ENCODE data around the gene SLF1.
"Not testable (repeated sequence)": the region's sequence is repeated elsewhere in the genome, so short reads cannot be mapped to it uniquely, and the experiment has no call there.

Gene SLF1

DNA sequence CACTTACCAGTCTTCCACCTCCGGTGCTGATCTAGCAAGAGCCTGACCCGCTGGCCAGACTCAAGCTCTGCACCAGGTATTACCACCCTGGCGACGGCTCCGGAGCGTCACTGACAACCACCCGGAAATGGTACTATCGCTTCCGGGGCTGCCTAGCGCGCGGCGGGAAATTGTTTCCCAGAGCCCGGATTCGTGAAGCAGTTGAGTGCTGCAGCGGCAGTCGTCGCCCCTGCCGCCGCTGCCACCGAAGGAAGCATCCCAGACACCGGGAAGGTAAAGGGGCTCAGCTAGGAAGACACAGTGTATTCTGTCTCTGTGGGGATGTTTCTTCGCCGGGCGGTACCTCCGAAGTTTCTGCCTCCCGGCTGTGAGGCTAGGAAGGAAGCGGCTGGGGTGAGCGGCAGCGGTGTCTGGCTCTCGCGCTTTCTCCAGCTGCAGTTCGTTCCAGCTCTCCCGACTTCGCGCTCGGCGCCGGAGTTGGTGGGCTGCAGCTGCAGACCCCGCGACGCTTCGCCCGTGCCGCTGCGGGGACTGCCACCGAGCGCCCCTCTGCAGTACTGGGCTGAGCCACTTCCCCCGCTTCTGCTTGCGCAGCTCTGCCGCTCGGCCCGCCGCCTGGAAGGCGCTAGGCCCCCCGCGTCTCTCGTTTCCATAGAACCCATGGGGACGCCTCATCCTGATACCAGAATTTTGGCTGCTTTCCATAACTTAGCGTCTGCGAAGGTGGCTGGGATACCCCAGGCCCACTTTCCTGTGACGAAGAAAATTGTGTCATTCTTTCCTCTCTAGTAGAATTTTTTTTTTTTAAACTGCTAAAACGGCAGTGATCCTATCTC is at the start of gene SLF1, which contains the start of gene KIAA0825:
SLF1 (plus strand) TSS at position 177 of the 836 bp plus-strand sequence. CDS start 10,142 bp downstream, outside the sequence.
KIAA0825 (minus strand) TSS at position 112 of the 836 bp plus-strand sequence. CDS start 81,478 bp downstream, outside the sequence.
- peak; percentile 56 for DNase-seq

DNA sequence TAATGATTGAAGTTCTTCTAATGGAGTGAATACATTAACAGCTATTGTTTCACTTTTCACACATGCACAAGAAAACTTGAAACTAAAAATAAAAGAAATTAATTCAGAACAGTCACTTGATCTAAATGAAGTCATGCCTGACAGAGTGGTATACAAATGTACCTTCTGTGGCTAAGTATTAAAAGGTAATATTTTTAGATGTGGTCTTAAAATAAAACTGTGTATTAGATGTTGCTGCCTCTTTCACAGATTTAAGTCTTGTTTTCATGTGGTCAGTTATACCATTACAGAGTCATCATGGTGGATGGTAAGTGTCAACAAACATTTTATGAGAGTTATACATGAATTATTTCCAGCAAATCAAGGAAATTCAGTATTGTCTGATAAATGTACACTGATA is 47.1 kb upstream of the SLF1 start:
- DNase-seq = no peak

GRCh38 chr5:94573349-94573748 is 45.1 kb upstream of the SLF1 start:
- not testable (repeated sequence) for DNase-seq

DNA sequence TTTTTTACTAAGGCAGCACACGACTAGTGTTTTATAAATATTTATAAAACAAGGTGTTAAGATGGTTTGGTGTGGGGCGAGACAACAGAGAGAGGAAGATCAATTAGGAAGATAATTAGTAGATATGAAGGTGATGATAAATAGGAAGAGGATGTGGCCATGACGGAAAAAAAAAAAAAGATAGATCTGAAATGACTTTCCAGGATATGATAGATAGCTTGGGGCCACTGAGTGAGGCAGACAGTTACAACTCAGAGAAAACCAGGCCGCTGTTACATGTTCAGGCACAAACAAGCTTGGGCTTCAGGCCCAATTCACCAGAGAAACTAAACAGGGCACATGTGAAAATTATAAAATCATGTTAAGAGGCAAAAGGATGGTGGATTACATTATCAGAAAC is 43.3 kb upstream of the SLF1 start:
- no peak for DNase-seq

GRCh38 chr5:94577466-94578245 is 40.8 kb upstream of the SLF1 start:
- DNase-seq = no peak

- DNase-seq = no peak
Measured at GRCh38 chr5:94595281-94595840, 23.1 kb upstream of the SLF1 start.

DNA sequence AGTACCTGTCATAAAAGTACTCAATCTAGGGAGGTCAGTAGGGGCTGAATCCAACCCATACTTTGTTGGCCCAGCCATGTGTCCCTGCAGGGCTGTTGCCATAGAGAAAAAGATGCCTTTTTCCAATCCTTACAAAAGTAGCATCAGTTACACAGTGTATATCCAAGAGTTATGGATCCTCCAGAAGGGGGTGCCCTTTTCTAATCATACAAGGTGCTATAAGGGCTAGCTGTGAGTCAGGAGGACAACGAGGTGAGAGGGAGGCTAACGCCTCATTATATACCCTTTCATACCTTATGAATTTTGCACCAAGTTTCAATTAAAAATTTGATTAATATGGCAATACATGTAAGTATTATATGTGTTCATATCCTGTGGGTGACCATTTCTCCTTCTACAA is 4.9 kb upstream of the SLF1 start:
- no peak for DNase-seq

DNA sequence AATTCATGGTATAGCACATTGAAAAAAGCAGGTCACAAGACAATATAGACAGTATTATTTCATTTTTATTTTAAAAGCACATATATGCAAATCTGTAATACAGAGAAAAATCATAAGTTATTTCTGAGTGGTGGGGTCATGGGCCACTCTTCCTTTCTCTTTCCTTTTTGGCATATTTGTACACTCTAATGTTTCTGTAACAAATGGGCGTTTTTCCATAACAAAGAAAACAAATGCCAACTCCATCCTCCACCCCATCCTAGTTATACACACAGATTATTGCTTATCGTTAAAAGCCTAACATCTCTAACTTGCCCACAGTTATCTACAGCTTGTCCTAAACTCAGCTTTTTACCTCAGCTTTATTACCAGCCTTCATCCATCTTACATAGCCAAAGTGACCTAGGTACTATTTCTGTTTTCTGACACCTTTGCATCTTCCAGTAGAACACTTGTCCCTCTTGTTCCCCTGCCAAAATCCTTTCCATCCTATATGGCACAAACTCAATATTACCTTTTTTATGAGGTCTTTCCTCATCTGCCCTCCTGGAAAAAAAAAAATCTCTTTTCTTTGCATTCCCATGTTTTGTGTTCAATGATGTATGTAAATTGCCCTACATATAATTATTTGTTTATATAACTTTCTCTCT is 4.2 kb upstream of the SLF1 start:
- DNase-seq = no peak

- no peak for DNase-seq
Measured at GRCh38 chr5:94615862-94616261, 2.6 kb upstream of the SLF1 start.

GRCh38 chr5:94618029-94618492 is 408 bp upstream of the SLF1 start:
- no peak for DNase-seq

DNA sequence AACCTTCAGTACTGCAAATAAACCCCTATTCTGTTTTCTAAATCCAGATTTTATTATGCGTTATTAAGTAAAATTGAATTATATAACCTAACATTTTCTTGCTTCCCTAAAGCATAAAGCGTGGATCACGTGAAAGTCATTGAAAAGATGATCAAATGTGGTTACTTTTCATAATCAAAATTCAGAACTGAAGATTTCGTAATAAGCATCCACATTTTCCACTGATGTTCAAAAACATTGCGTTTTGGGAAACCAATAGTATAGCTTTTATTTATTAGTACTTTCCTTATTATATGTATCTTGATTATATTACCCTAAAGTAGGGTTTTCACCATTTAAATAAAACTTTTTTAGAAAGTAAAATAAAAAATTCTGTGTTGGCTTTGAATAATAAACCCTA is 1.8 kb downstream of the SLF1 start:
- DNase-seq = no peak

GRCh38 chr5:94621763-94622162 is 3.3 kb downstream of the SLF1 start:
- DNase-seq = no peak

- DNase-seq = no peak
Measured at GRCh38 chr5:94623011-94623410, 4.5 kb downstream of the SLF1 start.

DNA sequence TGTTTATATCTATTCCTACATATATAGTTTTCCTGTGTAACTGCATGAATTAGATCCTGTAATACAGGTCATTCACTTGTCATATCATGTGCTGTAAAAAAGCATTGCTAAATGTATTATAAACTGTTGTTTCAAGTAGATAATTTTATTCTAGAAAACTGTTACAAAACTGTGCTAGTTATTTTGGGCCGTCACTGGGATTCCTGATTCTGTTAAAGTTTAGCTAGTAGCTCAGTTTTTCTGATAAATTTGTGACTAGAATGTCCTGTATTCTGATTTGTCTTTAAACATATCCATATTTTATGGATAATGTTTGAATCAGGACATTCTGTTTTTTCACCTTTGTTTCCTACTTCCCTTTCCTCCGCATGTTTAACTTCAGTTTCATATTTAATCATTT is 5.4 kb downstream of the SLF1 start:
- DNase-seq = no peak

DNA sequence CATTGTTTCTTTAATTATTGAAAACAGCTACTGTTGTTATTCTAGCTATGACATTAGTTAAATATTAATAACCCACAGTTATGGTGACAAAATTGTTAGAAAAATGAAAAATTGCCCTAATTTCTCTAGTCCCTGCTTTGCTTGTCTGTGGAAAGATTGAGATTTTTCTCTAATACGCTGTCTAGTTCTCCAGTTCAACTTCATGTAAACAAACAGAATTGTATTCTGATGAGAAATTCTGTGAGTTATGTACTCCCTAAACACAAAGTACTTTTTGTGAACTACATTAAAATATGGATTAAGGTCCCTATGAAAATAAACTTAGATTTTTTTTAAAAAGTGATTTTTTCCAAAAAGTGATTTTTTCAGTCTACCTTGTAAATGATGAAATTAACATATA is 8.7 kb downstream of the SLF1 start:
- no peak for DNase-seq

DNA sequence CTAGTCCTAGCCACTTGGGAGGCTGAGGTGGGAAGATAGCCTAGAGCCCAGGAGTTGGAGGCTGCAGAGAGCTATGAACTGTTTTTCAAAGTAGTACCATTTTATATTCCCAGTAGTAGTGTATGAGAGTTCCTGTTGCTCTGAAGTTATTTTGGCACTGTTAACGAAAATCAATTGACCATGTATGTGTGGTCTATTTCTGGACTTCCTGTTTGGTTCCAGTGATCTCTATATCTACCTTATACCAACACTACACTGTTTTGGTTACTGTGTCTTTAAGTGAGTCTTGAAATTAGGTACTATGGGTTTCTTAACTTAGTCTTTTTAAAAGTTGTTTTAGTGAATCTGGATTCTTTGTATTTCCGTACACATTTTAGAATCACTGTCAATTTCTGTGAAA is 13.6 kb downstream of the SLF1 start:
- DNase-seq = no peak

- DNase-seq = no peak
Measured at GRCh38 chr5:94640176-94640575, 21.7 kb downstream of the SLF1 start.

- DNase-seq = no peak
Measured at GRCh38 chr5:94645053-94645452, 26.6 kb downstream of the SLF1 start.

- DNase-seq = no peak
Measured at GRCh38 chr5:94646758-94647157, 28.3 kb downstream of the SLF1 start.

GRCh38 chr5:94649874-94650273 is 31.4 kb downstream of the SLF1 start:
- no peak for DNase-seq

GRCh38 chr5:94658272-94658671 is 39.8 kb downstream of the SLF1 start:
- DNase-seq = no peak

DNA sequence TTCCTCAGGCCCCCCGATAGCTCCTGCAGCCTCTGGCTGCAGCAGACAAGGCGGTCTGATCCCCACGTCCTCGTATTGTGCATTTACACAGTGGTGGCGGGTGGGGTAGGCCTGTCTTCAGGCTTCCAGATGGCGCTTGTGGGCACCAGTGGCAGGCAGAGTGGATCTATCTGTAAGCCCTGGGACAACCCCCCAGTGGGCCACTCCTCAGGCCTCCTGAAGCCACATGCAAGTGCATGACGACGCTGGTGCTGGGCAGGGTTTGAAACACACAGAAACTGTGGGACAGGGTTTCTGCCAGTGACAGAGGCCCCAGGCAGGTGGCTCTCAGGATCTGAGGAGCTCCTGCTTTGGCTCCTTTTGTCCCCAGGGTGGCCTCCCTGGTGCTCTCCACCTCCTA is 42.0 kb downstream of the SLF1 start:
- no peak for DNase-seq

GRCh38 chr5:94661086-94661485 is 42.6 kb downstream of the SLF1 start:
- DNase-seq = no peak
